H9 (cell line): ENCODE results near the gene PRKCZ. TPM values are rescaled to one million over a fixed set of nuclear protein-coding genes. Genes with fewer than 3 reads are reported as not detected.

ENCODE experiments used
- DNase-seq: peaks from one replicate; pipeline ENCODE4 v3.0.0-alpha.2; 2017
- H2AFZ ChIP-seq: one replicate; pipeline ENCODE4 v1.6.1; 2013; ENCODE audit warnings: mild to moderate bottlenecking, low read length, control low read depth, moderate library complexity
- H2AK5ac ChIP-seq: 2 replicates; pipeline ENCODE4 v1.6.1; 2013; ENCODE audit warnings: low read length, control low read depth, mixed read lengths; ENCODE audit not compliant: insufficient read length
- H2BK120ac ChIP-seq: one replicate; pipeline ENCODE4 v1.6.1; 2013; ENCODE audit warnings: low read depth, mild to moderate bottlenecking, low read length, control low read depth, inconsistent platforms; ENCODE audit not compliant: poor library complexity, severe bottlenecking
- H2BK12ac ChIP-seq: 2 replicates; pipeline ENCODE4 v1.6.1; 2013; ENCODE audit warnings: low read length, control low read depth, mixed read lengths, low read depth; ENCODE audit not compliant: insufficient read length
- H2BK15ac ChIP-seq: 2 replicates; pipeline ENCODE4 v1.6.1; 2013; ENCODE audit warnings: low read depth, low read length, control low read depth
- H2BK20ac ChIP-seq: one replicate; pipeline ENCODE4 v1.6.1; 2013; ENCODE audit warnings: low read depth, mild to moderate bottlenecking, low read length, control low read depth, inconsistent platforms; ENCODE audit not compliant: poor library complexity, severe bottlenecking
- H2BK5ac ChIP-seq: 2 replicates; pipeline ENCODE4 v1.6.1; 2013; ENCODE audit warnings: low read length, control low read depth, mixed read lengths; ENCODE audit not compliant: insufficient read length
- H3K14ac ChIP-seq: 2 replicates; pipeline ENCODE4 v1.6.1; 2013; ENCODE audit warnings: low read length, control low read depth; ENCODE audit not compliant: insufficient read depth
- H3K18ac ChIP-seq: 2 replicates; pipeline ENCODE4 v1.6.1; 2013; ENCODE audit warnings: low read depth, mild to moderate bottlenecking, mixed read lengths, low read length, control low read depth; ENCODE audit not compliant: insufficient read length
- H3K23ac ChIP-seq: 2 replicates; pipeline ENCODE4 v1.6.1; 2013; ENCODE audit warnings: low read length, control low read depth, mixed read lengths, low read depth; ENCODE audit not compliant: insufficient read length
- H3K23me2 ChIP-seq: 2 replicates; pipeline ENCODE4 v1.6.1; 2013; ENCODE audit warnings: low read depth, mild to moderate bottlenecking, mixed read lengths, low read length, control low read depth; ENCODE audit not compliant: insufficient read length, poor library complexity, severe bottlenecking
- H3K27ac ChIP-seq: 2 replicates; pipeline ENCODE4 v1.5.1; 2013; ENCODE audit warnings: low read length, control low read depth, mixed read lengths, low read depth; ENCODE audit not compliant: insufficient read length
- H3K27me3 ChIP-seq: 2 replicates; pipeline ENCODE4 v1.6.1; 2013; ENCODE audit warnings: low read length, control low read depth, inconsistent platforms; ENCODE audit not compliant: insufficient read depth
- H3K4ac ChIP-seq: 2 replicates; pipeline ENCODE4 v1.6.1; 2013; ENCODE audit warnings: low read depth, mild to moderate bottlenecking, control low read depth, inconsistent platforms, low read length, moderate library complexity
- H3K4me1 ChIP-seq: 2 replicates; pipeline ENCODE4 v1.6.1; 2013; ENCODE audit warnings: low read length, control low read depth, inconsistent platforms; ENCODE audit not compliant: insufficient read depth
- H3K4me2 ChIP-seq: 2 replicates; pipeline ENCODE4 v1.6.1; 2013; ENCODE audit warnings: low read length, control low read depth, mixed read lengths; ENCODE audit not compliant: insufficient read length, insufficient read depth
- H3K56ac ChIP-seq: 2 replicates; pipeline ENCODE4 v1.6.1; 2013; ENCODE audit warnings: low read depth, mild to moderate bottlenecking, mixed read lengths, low read length, control low read depth; ENCODE audit not compliant: insufficient read length
- H3K79me1 ChIP-seq: 2 replicates; pipeline ENCODE4 v1.6.1; 2013; ENCODE audit warnings: low read depth, mild to moderate bottlenecking, moderate library complexity, low read length, control low read depth, inconsistent platforms; ENCODE audit not compliant: insufficient read depth, poor library complexity, severe bottlenecking
- H3K79me2 ChIP-seq: 2 replicates; pipeline ENCODE4 v1.6.1; 2013; ENCODE audit warnings: low read length, control low read depth, inconsistent platforms; ENCODE audit not compliant: insufficient read depth
- H3K9ac ChIP-seq: 2 replicates; pipeline ENCODE4 v1.6.1; 2013; ENCODE audit warnings: low read length, control low read depth, mixed read lengths; ENCODE audit not compliant: insufficient read length; ENCODE audit errors: extremely low read depth
- H3K9me3 ChIP-seq: one replicate; pipeline ENCODE4 v1.6.1; 2013; ENCODE audit warnings: low read depth, low read length, inconsistent platforms; ENCODE audit not compliant: control insufficient read depth
- H3T11ph ChIP-seq: one replicate; pipeline ENCODE4 v1.6.1; 2013; ENCODE audit warnings: mild to moderate bottlenecking, low read length, control low read depth, inconsistent platforms
- H4K20me1 ChIP-seq: one replicate; pipeline ENCODE4 v1.6.1; 2013; ENCODE audit not compliant: control insufficient read depth, insufficient read length, insufficient read depth
- H4K5ac ChIP-seq: 2 replicates; pipeline ENCODE4 v1.6.1; 2013; ENCODE audit warnings: low read depth, mild to moderate bottlenecking, mixed read lengths, low read length, control low read depth; ENCODE audit not compliant: insufficient read length
- H4K8ac ChIP-seq: replicated peaks from 2 replicates; pipeline ENCODE4 v1.6.1; 2013; ENCODE audit warnings: low read length, control low read depth, mixed read lengths, low read depth; ENCODE audit not compliant: insufficient read length
- H4K91ac ChIP-seq: 2 replicates; pipeline ENCODE4 v1.6.1; 2013; ENCODE audit warnings: low read depth, mild to moderate bottlenecking, moderate library complexity, mixed read lengths, low read length, control low read depth; ENCODE audit not compliant: insufficient read length
- H3K27ac Mint-ChIP-seq, 3 experiments: 2 replicates in 2 of 3; 3 replicates in 1 of 3; pipeline ENCODE4 v1.8.0; 2020 to 2021; ENCODE audit warnings: mixed read lengths in 3 of 3, mild to moderate bottlenecking in 1 of 3, moderate library complexity in 1 of 3
- H3K27me3 Mint-ChIP-seq: 2 replicates; pipeline ENCODE4 v1.8.0; 2021; ENCODE audit warnings: low read depth, mild to moderate bottlenecking, moderate library complexity, mixed read lengths
- H3K36me3 Mint-ChIP-seq, 3 experiments: 2 replicates in 2 of 3; 3 replicates in 1 of 3; pipeline ENCODE4 v1.8.0; 2020 to 2021; ENCODE audit warnings: low read depth in 3 of 3, mixed read lengths in 3 of 3; ENCODE audit not compliant: insufficient read depth in 1 of 3
- H3K4me1 Mint-ChIP-seq, 2 experiments: 2 replicates each; pipeline ENCODE4 v1.8.0; 2020; ENCODE audit warnings: mixed read lengths in 2 of 2
- H3K4me3 Mint-ChIP-seq, 2 experiments: 2 replicates in 1 of 2; 3 replicates in 1 of 2; pipeline ENCODE4 v1.8.0; 2020 to 2021; ENCODE audit warnings: mild to moderate bottlenecking in 2 of 2, mixed read lengths in 2 of 2, moderate library complexity in 1 of 2
- H3K9me3 Mint-ChIP-seq, 2 experiments: 2 replicates in 1 of 2; 3 replicates in 1 of 2; pipeline ENCODE4 v1.8.0; 2020; ENCODE audit warnings: mild to moderate bottlenecking in 2 of 2, mixed read lengths in 2 of 2, moderate library complexity in 1 of 2
- WGBS: extraction: QIAGEN DNeasy Blood & Tissue Kit; methylation state at CpG from one replicate; pipeline ENCODE4 v1.1.7; 2013; ENCODE audit warnings: missing lambda C conversion rate, low lambda C conversion rate, mixed read lengths; ENCODE audit not compliant: insufficient read length; ENCODE audit errors: extremely low coverage; 5-methylcytosine and 5-hydroxymethylcytosine counted together
- total RNA-seq: library from RNA; stranded (reverse); gene quantifications from 2 replicates; pipeline ENCODE4 v1.2.1, GENCODE V29; 2021
- TF ChIP-seq, protein P1 (sequence below): fragments of 200-600 bp; sonication (generic); conservative IDR thresholded peaks from 3 replicates; pipeline ENCODE4 v1.8.0; 2021; ENCODE audit warnings: antibody characterized with exemption, mild to moderate bottlenecking

PRKCZ gene
- total RNA-seq, 1 experiment from 2014 or later = 48.4 TPM

DNA sequence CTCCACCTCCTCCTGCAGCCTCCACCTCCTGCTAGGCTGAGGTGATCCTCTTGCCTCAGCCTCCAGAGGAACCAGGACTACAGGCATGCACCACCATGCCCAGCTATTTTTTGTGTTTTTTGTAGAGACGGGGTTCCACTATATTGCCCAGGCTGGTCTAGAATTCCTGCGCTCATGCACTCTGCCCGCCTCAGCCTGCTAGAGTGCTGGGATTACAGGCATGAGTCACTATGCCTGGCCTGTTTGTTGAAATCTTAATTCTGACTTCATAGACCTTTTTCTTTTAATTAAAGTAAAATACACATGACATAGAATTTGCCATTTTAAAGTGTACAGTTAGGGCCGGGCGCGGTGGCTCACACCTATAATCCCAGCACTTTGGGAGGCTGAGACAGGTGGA, 101.7 kb downstream of the PRKCZ start:
- no peaks in the 10 kb centered on the region for H3K79me1 ChIP-seq
- peaks cover 14 to 52% (median 21%) of the 10 kb centered on the region in 3 experiments for H3K36me3 Mint-ChIP-seq
- H2BK20ac ChIP-seq = no peak overlapping the region
- no peak overlapping the region for H4K91ac ChIP-seq
- H3K9me3 Mint-ChIP-seq = no peaks in the 10 kb centered on the region
- H3K27me3 ChIP-seq = no peaks in the 10 kb centered on the region
- H3K27ac Mint-ChIP-seq = no peak overlapping the region
- WGBS = no CpG with 5 or more reads among the region's 6 CpGs
- no peak overlapping the region for H2AFZ ChIP-seq
- H2BK15ac ChIP-seq = no peak overlapping the region
- TF ChIP-seq, protein P1, sequence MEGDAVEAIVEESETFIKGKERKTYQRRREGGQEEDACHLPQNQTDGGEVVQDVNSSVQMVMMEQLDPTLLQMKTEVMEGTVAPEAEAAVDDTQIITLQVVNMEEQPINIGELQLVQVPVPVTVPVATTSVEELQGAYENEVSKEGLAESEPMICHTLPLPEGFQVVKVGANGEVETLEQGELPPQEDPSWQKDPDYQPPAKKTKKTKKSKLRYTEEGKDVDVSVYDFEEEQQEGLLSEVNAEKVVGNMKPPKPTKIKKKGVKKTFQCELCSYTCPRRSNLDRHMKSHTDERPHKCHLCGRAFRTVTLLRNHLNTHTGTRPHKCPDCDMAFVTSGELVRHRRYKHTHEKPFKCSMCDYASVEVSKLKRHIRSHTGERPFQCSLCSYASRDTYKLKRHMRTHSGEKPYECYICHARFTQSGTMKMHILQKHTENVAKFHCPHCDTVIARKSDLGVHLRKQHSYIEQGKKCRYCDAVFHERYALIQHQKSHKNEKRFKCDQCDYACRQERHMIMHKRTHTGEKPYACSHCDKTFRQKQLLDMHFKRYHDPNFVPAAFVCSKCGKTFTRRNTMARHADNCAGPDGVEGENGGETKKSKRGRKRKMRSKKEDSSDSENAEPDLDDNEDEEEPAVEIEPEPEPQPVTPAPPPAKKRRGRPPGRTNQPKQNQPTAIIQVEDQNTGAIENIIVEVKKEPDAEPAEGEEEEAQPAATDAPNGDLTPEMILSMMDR = no peak
- H4K20me1 ChIP-seq = peaks cover 3% of the 10 kb centered on the region
- H3T11ph ChIP-seq = no peak overlapping the region
- H2BK120ac ChIP-seq = no peak overlapping the region
- H2AK5ac ChIP-seq = no peak overlapping the region
- H4K5ac ChIP-seq = no peak overlapping the region
- H3K4me1 Mint-ChIP-seq = no peaks in the 10 kb centered on the region; a peak in 1 of 4 replicates
- no peak overlapping the region for H3K4ac ChIP-seq
- no peak overlapping the region for H4K8ac ChIP-seq
- no peak overlapping the region for H2BK12ac ChIP-seq
- H3K56ac ChIP-seq = no peak overlapping the region
- no peak for DNase-seq
- H3K79me2 ChIP-seq = no peaks in the 10 kb centered on the region; the same call in 1 of the 2 replicates
- no peak overlapping the region for H3K27ac ChIP-seq
- no peak overlapping the region for H3K4me2 ChIP-seq
- H3K4me3 Mint-ChIP-seq = no peak overlapping the region
- H3K27me3 Mint-ChIP-seq = no peaks in the 10 kb centered on the region; the same call in 1 of the 2 replicates
- no peak overlapping the region for H3K18ac ChIP-seq
- no peak overlapping the region for H3K9ac ChIP-seq
- H3K4me1 ChIP-seq = no peaks in the 10 kb centered on the region
- H3K9me3 ChIP-seq = no peaks in the 10 kb centered on the region
- H3K23ac ChIP-seq = no peak overlapping the region
- H3K23me2 ChIP-seq = no peaks in the 10 kb centered on the region
- H2BK5ac ChIP-seq = no peak overlapping the region
- H3K14ac ChIP-seq = no peak overlapping the region; the same call in 1 of the 2 replicates
